Muscle of leg (tissue), 11 donors: ENCODE results near the gene ECM1. TPM values are rescaled to one million over a fixed set of nuclear protein-coding genes. Genes with fewer than 3 reads are reported as not detected.

Experiments
- DNase-seq: peaks from one replicate; pipeline ENCODE4 v3.0.0; 2013
- H3K27ac ChIP-seq: one replicate; pipeline ENCODE4 v1.5.1; 2013; ENCODE audit warnings: mild to moderate bottlenecking, low read length, control low read depth
- H3K27me3 ChIP-seq: one replicate; pipeline ENCODE4 v1.6.1; 2013; ENCODE audit warnings: low read length; ENCODE audit not compliant: control insufficient read depth, insufficient read depth
- H3K36me3 ChIP-seq: one replicate; pipeline ENCODE4 v1.6.1; 2013; ENCODE audit warnings: low read length; ENCODE audit not compliant: control insufficient read depth, insufficient read depth
- H3K4me1 ChIP-seq: one replicate; pipeline ENCODE4 v1.6.1; 2013; ENCODE audit warnings: low read length; ENCODE audit not compliant: control insufficient read depth, insufficient read depth
- H3K4me3 ChIP-seq: one replicate; pipeline ENCODE4 v1.5.1; 2013; ENCODE audit warnings: low read length, control low read depth
- H3K9me3 ChIP-seq: replicated peaks from 2 replicates; pipeline ENCODE4 v1.6.1; 2013; ENCODE audit warnings: low read depth, low read length; ENCODE audit not compliant: control insufficient read depth
- WGBS: methylation state at CpG from one replicate; pipeline ENCODE4 v1.1.5; 2013; ENCODE audit warnings: missing lambda C conversion rate; ENCODE audit not compliant: insufficient coverage; 5-methylcytosine and 5-hydroxymethylcytosine counted together
- polyA plus RNA-seq, 8 donors: library from polyadenylated mRNA; unstranded; fragments of 120-200 nt; gene quantifications; one replicate each; pipeline versions ENCODE4 v1.2.1 to v1.2.3, GENCODE V29; 2013; ENCODE audit warnings: inconsistent platforms in 1 of 8, low replicate concordance in 1 of 8; ENCODE audit not compliant: insufficient read length in 8 of 8, insufficient read depth in 1 of 8
- total RNA-seq: library from RNA; stranded (reverse); fragments of 120-200 nt; gene quantifications from one replicate; pipeline ENCODE4 v1.2.4, GENCODE V29; 2013

Gene ECM1
- total and polyA plus RNA-seq, 9 donors: 2.2 to 12.9 (median 3.8) TPM

GRCh38 chr1:150555971-150556865 lies 48.3 kb downstream of the ECM1 start:
- DNase-seq: no peak
- no peaks in the 10 kb centered on the region for H3K9me3 ChIP-seq
- H3K4me3 ChIP-seq: no peak overlapping the region
- peaks cover 52% of the 10 kb centered on the region for H3K4me1 ChIP-seq
- peaks cover 55% of the 10 kb centered on the region for H3K36me3 ChIP-seq
- WGBS: 48% methylated on average over 11 of the region's 26 CpGs
- no peak overlapping the region for H3K27ac ChIP-seq
- no peaks in the 10 kb centered on the region for H3K27me3 ChIP-seq

GRCh38 chr1:150557065-150557600 lies 49.2 kb downstream of the ECM1 start:
- 82% methylated on average over 21 of the region's 26 CpGs for WGBS
- no peak overlapping the region for H3K27ac ChIP-seq
- H3K36me3 ChIP-seq: peaks cover 55% of the 10 kb centered on the region
- no peaks in the 10 kb centered on the region for H3K9me3 ChIP-seq
- no peak for DNase-seq
- no peak overlapping the region for H3K4me3 ChIP-seq
- H3K4me1 ChIP-seq: peaks cover 49% of the 10 kb centered on the region
- H3K27me3 ChIP-seq: no peaks in the 10 kb centered on the region

GRCh38 chr1:150557813-150558212 lies 49.9 kb downstream of the ECM1 start:
- peaks cover 49% of the 10 kb centered on the region for H3K4me1 ChIP-seq
- peaks cover 55% of the 10 kb centered on the region for H3K36me3 ChIP-seq
- H3K4me3 ChIP-seq: no peak overlapping the region
- WGBS: 78% methylated on average over 10 of the region's 15 CpGs
- H3K27me3 ChIP-seq: no peaks in the 10 kb centered on the region
- no peaks in the 10 kb centered on the region for H3K9me3 ChIP-seq
- no peak overlapping the region for H3K27ac ChIP-seq
- DNase-seq: no peak

- no peak for DNase-seq
Observed at GRCh38 chr1:150558303-150558704, 50.4 kb downstream of the ECM1 start.

GRCh38 chr1:150558761-150559655 lies 51.1 kb downstream of the ECM1 start:
- Histone ChIP-seq H3K27me3 (no peaks in the 10 kb centered on the region), H3K9me3 (no peaks in the 10 kb centered on the region), H3K4me1 (peaks cover 55% of the 10 kb centered on the region), H3K36me3 (peaks cover 46% of the 10 kb centered on the region), H3K4me3 (peak overlapping the region; percentile 11), H3K27ac (peak overlapping the region; percentile 0)
- 60% methylated on average over 20 of the region's 28 CpGs for WGBS
- DNase-seq: peak; percentile 59

More at GRCh38 chr1:150558303-150558704, 50.4 kb downstream of the ECM1 start:
- H3K4me1 ChIP-seq: peaks cover 51% of the 10 kb centered on the region
- no peaks in the 10 kb centered on the region for H3K27me3 ChIP-seq
- H3K36me3 ChIP-seq: peaks cover 51% of the 10 kb centered on the region
- WGBS: 70% methylated on average over 15 of the region's 15 CpGs
- no peaks in the 10 kb centered on the region for H3K9me3 ChIP-seq
- no peak overlapping the region for H3K4me3 ChIP-seq
- no peak overlapping the region for H3K27ac ChIP-seq

GRCh38 chr1:150559656-150560010 lies 51.7 kb downstream of the ECM1 start:
- no peak for DNase-seq
- 58% methylated on average over 6 of the region's 10 CpGs for WGBS
- H3K27me3 ChIP-seq: no peaks in the 10 kb centered on the region
- H3K4me3 ChIP-seq: no peak overlapping the region
- peak overlapping the region; percentile 0 for H3K27ac ChIP-seq
- peaks cover 60% of the 10 kb centered on the region for H3K4me1 ChIP-seq
- peaks cover 39% of the 10 kb centered on the region for H3K36me3 ChIP-seq
- H3K9me3 ChIP-seq: no peaks in the 10 kb centered on the region

GRCh38 chr1:150560011-150560438 lies 52.1 kb downstream of the ECM1 start:
- H3K4me3 ChIP-seq: no peak overlapping the region
- WGBS: 21% methylated on average over 7 of the region's 9 CpGs
- no peaks in the 10 kb centered on the region for H3K9me3 ChIP-seq
- peak overlapping the region; percentile 100 for H3K27ac ChIP-seq
- H3K4me1 ChIP-seq: peaks cover 63% of the 10 kb centered on the region
- DNase-seq: peak; percentile 81
- H3K27me3 ChIP-seq: no peaks in the 10 kb centered on the region
- H3K36me3 ChIP-seq: peaks cover 39% of the 10 kb centered on the region

GRCh38 chr1:150560576-150561253 lies 52.8 kb downstream of the ECM1 start:
- 0% methylated on average over 13 of the region's 17 CpGs for WGBS
- peak; percentile 33 for DNase-seq
- Histone ChIP-seq H3K27ac (peak overlapping the region; percentile 100), H3K36me3 (peaks cover 33% of the 10 kb centered on the region), H3K4me1 (peaks cover 70% of the 10 kb centered on the region), H3K4me3 (peak overlapping the region; percentile 61), H3K9me3 (no peaks in the 10 kb centered on the region), H3K27me3 (no peaks in the 10 kb centered on the region)

GRCh38 chr1:150561254-150561973 lies 53.5 kb downstream of the ECM1 start:
- peak; percentile 99 for DNase-seq
- Histone ChIP-seq H3K4me3 (peak overlapping the region; percentile 61), H3K36me3 (peaks cover 27% of the 10 kb centered on the region), H3K27ac (peak overlapping the region; percentile 100), H3K4me1 (peaks cover 74% of the 10 kb centered on the region), H3K9me3 (no peaks in the 10 kb centered on the region), H3K27me3 (no peaks in the 10 kb centered on the region)
- WGBS: under 1% methylated on average over 23 of the region's 32 CpGs
